ENCODE measurements around the gene CHN2.

CHN2 gene

DNA sequence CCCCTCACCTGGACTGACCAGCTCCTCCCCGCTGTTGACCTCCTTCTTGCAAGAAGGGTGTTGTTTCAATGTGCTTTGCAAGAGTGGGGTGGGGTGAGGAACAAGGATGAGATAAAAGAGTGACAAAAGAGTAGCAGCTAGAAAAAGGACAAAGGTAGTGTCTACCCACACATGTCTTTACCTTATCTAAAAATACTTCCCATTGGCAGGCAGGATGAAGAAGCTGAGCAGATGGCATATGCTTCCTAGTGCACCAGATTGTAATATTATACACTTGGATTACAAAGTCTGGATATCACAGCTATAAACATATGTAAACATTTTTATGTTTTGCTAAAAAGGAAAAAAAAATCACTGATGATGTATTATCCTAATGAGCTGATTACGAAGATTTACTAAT lies 34.5 kb downstream of the CHN2 start:
- POLR2A ChIA-PET, result no interaction called here
- CTCF ChIA-PET, result interaction anchor here (0.9 to 1.3 kb wide), 2 partner anchors 20 to 32 kb away, joined by 3 to 4 read pairs; no protein-coding TSS in a partner anchor
- TF ChIP-seq, protein P1, sequence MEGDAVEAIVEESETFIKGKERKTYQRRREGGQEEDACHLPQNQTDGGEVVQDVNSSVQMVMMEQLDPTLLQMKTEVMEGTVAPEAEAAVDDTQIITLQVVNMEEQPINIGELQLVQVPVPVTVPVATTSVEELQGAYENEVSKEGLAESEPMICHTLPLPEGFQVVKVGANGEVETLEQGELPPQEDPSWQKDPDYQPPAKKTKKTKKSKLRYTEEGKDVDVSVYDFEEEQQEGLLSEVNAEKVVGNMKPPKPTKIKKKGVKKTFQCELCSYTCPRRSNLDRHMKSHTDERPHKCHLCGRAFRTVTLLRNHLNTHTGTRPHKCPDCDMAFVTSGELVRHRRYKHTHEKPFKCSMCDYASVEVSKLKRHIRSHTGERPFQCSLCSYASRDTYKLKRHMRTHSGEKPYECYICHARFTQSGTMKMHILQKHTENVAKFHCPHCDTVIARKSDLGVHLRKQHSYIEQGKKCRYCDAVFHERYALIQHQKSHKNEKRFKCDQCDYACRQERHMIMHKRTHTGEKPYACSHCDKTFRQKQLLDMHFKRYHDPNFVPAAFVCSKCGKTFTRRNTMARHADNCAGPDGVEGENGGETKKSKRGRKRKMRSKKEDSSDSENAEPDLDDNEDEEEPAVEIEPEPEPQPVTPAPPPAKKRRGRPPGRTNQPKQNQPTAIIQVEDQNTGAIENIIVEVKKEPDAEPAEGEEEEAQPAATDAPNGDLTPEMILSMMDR (IDR thresholded peaks at IDR 0.05; ENCODE audit: control extremely low read depth, extremely low read depth, low read depth, missing control alignments), result no peak
- no peak for DNase-seq (ENCODE audit: extremely low spot score)

DNA sequence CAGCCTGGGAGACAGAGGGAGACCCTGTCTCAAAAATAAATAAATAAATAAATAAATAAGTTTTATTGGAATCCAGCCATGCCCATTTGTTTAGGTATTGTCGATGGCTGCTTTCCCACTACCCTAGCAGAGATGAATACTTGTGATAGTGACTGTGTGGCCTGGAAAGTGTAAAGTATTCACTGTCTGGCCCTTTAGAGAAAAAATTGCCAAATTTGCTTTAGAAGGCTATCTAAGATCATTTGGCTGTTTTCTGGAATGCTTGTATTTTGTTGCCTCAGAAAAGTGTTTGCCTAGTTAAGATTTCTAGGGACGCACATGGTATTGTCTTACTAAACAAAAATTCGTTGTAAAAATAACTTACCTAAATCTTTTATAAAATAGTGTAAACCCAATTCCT lies 35.4 kb downstream of the CHN2 start:
- TF ChIP-seq, protein P1 (IDR thresholded peaks at IDR 0.05; ENCODE audit: control extremely low read depth, extremely low read depth, low read depth, missing control alignments), result no peak
- CTCF ChIA-PET, result interaction anchor here (0.9 kb wide), 1 partner anchor 31 kb away, joined by 3 read pairs; no protein-coding TSS in a partner anchor
- POLR2A ChIA-PET, result no interaction called here
- no peak for DNase-seq (ENCODE audit: extremely low spot score)

DNA sequence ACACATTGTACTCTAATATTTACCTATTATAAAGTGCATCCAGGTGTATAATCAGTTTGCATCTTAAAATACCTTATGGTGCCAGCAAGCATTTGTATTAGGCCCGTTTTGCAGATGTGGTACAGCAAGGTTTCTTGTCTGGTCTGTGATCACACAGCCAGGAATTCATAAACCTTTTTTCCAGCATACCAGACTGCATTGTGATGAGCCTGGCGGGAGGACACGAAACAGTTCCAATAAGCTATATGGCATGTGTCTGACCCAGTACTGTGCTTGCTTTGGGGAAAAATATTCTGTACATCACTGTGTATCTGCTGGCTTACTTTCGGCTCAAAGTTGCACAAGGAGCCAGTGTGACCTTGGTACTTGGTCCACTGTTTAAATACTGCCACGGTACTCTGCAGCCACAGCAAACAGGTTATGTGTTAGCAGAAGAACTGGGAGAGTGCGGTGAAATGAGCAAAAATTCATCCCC lies 36.3 kb downstream of the CHN2 start:
- ChIA-PET POLR2A (no interaction called here), CTCF (interaction anchor here (1.6 kb wide), 1 partner anchor 9 kb away, joined by 6 read pairs; no protein-coding TSS in a partner anchor)
- no peak for DNase-seq (ENCODE audit: extremely low spot score)
- TF ChIP-seq, protein P1 (IDR thresholded peaks at IDR 0.05; ENCODE audit: control extremely low read depth, extremely low read depth, low read depth, missing control alignments), result no peak

DNA sequence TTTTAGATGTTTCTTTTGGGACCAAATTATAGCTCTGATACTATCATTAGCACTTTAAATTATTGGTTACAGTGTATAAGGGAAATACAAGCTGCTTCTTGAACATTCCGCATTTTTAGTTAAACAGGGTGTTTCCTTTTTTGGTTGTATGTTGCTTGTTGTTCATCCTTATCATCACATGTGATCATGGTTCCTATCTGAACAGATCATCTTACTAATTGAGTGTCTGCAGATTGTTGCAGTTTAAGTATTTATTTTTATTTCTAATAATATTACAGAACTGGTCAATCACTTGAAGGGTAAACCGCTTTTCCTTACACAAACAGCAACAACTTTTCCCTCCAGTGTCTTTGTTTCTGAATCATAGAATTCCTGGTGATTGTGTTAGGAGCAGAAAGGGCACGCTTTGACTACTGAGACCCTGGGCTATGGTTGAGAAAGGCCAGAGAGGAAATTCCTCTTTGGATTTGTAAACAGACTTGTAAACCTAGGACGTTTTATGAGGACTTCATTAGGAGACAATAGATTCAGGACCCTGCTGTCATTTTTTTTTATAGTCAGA lies 37.2 kb downstream of the CHN2 start:
- TF ChIP-seq, protein P1 (IDR thresholded peaks at IDR 0.05; ENCODE audit: control extremely low read depth, extremely low read depth, low read depth, missing control alignments), result no peak
- POLR2A ChIA-PET, result no interaction called here
- no peak for DNase-seq (ENCODE audit: extremely low spot score)
- CTCF ChIA-PET, result interaction anchor here (0.9 to 1.7 kb wide), 3 partner anchors 8 to 310 kb away, joined by 3 to 6 read pairs (median 6); no protein-coding TSS in a partner anchor

DNA sequence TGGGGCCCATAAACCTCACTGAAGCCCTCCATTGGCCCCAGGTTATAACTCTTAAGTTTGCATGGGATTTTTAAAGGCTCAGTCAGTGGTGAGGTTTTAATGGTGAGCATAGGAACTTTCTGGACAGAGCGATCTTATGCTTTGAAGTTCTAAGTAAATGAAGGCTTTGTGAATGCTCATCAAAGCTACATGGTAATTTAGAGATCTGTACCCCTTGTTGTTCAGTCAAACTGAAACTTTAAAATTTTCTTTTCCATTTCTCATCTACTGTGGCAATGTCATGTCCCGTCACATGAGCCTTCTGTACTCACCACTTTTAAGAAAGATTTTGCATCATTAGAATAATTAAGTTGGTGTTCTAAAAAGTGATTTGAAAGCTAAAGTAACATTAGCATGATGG lies 39.9 kb downstream of the CHN2 start:
- ChIA-PET CTCF (interaction anchor here (1.5 kb wide), 1 partner anchor 11 kb away, joined by 3 read pairs; no protein-coding TSS in a partner anchor), POLR2A (no interaction called here)
- no peak for DNase-seq (ENCODE audit: extremely low spot score)
- TF ChIP-seq, protein P1 (IDR thresholded peaks at IDR 0.05; ENCODE audit: control extremely low read depth, extremely low read depth, low read depth, missing control alignments), result no peak

DNA sequence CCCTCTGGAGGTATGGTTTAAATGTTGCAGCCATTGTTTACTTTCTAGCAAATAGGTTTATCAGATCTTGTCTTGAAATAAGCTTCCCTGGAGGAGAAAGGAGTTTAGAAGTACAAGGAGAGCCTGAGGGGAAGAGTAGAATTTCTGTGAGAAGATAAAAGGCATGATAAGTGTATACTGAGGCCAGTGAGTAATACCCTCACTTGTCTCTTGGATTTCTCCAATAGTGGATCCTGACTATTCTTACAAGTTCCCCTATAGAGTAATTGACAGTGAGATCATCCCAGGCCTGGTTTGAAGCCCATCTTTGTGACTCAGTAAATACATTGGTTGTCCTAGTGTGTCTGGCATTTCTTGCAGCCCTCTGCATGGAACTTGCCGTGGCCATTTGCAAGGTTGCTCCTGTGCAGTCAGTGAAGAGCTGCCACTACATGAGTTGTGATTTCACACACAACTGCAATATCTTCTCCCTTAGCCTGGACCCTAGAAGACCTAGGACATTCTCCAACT lies 41.6 kb downstream of the CHN2 start:
- TF ChIP-seq, protein P1 (IDR thresholded peaks at IDR 0.05; ENCODE audit: control extremely low read depth, extremely low read depth, low read depth, missing control alignments), result no peak
- no peak for DNase-seq (ENCODE audit: extremely low spot score)
- ChIA-PET POLR2A (no interaction called here), CTCF (no interaction called here)

Data from GM10248 (cell line).